ENCODE measurements around the gene UROS.

DNA sequence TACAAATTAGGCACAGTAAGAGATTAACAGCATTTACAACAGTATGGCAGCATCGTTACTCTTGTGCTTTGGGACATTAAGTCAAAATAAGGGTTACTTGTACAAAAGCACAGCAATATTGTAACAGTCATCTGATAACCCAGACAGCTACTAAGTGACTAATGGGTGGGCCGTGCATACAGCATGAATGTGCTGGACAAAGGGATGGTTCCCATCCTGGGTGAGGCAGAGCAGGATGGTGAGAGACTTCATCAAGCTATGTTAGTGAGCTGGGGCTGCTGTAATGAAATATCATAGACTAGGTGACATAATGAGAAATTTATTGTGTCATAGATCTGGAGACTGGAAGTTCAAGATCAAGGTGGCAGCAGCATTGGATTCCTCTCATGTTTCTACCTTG is 78.1 kb downstream of the UROS start:
- TF ChIP-seq POLR2A (IDR thresholded peaks at IDR 0.05; ENCODE audit: low read depth, low read length): no peak; the same call in 1 of the 2 replicates
- TF ChIP-seq DPF2 (IDR thresholded peaks at IDR 0.05): no peak
- TF ChIP-seq, protein P1, sequence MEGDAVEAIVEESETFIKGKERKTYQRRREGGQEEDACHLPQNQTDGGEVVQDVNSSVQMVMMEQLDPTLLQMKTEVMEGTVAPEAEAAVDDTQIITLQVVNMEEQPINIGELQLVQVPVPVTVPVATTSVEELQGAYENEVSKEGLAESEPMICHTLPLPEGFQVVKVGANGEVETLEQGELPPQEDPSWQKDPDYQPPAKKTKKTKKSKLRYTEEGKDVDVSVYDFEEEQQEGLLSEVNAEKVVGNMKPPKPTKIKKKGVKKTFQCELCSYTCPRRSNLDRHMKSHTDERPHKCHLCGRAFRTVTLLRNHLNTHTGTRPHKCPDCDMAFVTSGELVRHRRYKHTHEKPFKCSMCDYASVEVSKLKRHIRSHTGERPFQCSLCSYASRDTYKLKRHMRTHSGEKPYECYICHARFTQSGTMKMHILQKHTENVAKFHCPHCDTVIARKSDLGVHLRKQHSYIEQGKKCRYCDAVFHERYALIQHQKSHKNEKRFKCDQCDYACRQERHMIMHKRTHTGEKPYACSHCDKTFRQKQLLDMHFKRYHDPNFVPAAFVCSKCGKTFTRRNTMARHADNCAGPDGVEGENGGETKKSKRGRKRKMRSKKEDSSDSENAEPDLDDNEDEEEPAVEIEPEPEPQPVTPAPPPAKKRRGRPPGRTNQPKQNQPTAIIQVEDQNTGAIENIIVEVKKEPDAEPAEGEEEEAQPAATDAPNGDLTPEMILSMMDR (IDR thresholded peaks at IDR 0.05 in 2 of 3, conservative IDR thresholded peaks at IDR 0.05 in 1 of 3; ENCODE audit: control insufficient read depth in 2 of 3, extremely low read depth in 1 of 3, insufficient read depth in 1 of 3, low read depth in 3 of 3, low read length in 3 of 3): no peak
- TF ChIP-seq NR2C2 (IDR thresholded peaks at IDR 0.05; ENCODE audit: borderline replicate concordance, control insufficient read depth, insufficient read length, low read depth): no peak

All from GM12878 (cell line).